ENCODE results near the gene SMG6. TPM values are rescaled to one million over a fixed set of nuclear protein-coding genes. Genes with fewer than 3 reads are reported as not detected.

Gene SMG6
- total and polyA plus RNA-seq, 2 of the 8 experiments (the other 6 are each of a cell fraction or from before 2014, with no cell fraction given): 18.5 to 25.2 TPM

DNA sequence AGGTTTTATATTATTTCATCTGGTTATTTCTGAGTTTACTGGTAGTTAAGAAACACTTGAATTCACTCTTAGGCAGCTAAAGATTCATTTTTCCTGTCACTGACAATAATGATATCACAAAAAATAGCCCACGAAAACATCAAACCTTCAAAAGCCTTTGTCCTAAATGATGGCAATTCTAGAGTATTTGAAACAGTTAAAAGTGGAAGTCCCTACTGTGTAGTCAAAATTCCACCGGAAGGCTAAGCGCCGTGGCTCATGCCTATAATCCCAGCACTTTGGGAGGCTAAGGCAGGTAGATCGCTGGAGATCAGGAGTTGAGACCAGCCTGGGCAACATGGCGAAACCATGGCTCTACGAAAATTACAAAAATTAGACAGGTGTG lies 145.2 kb downstream of the SMG6 start:
- WGBS, 2 experiments (ENCODE audit: extremely low coverage in 1 of 2, insufficient coverage in 1 of 2, insufficient read length in 1 of 2, insufficient replicate concordance in 2 of 2, low coverage in 1 of 2, low lambda C conversion rate in 2 of 2, missing lambda C conversion rate in 1 of 2): 92% methylated on average over 7 of the region's 7 CpGs; no CpG with 5 or more reads in 1 of the 2 experiments
- H3K36me3 ChIP-seq (ENCODE audit: control insufficient read depth in 2 of 4, insufficient read depth in 4 of 4, low read length in 3 of 4): no peaks in the 10 kb centered on the region
- no peak overlapping the region for H3K18ac ChIP-seq (ENCODE audit: extremely low read depth, low read length)
- H3K4me3 ChIP-seq (ENCODE audit: extremely low read depth in 1 of 4, insufficient read depth in 2 of 4, low read depth in 3 of 4, low read length in 4 of 4): no peak overlapping the region
- no peak overlapping the region for H2BK120ac ChIP-seq (replicated peaks; ENCODE audit: low read depth, low read length)
- no peaks in the 10 kb centered on the region for H3K27me3 ChIP-seq (replicated peaks in 1 of 4; ENCODE audit: control insufficient read depth in 3 of 4, extremely low read depth in 1 of 4, insufficient read depth in 3 of 4, low read length in 3 of 4)
- H3K9me3 ChIP-seq (ENCODE audit: insufficient read depth in 2 of 2, low read depth in 1 of 2, low read length in 1 of 2): no peaks in the 10 kb centered on the region
- H3K23ac ChIP-seq (ENCODE audit: insufficient read length): no peak overlapping the region
- no peak overlapping the region for H3K14ac ChIP-seq (ENCODE audit: insufficient read length)
- ChIA-PET CTCF (ENCODE audit: partially characterized antibody) (interaction anchor here (0.6 to 1.9 kb wide), 3 partner anchors 36 to 104 kb away, joined by 3 to 5 read pairs (median 3); no protein-coding TSS in a partner anchor), POLR2A (ENCODE audit: partially characterized antibody) (interaction anchor here (0.6 kb wide), 1 partner anchor 1685 kb away, joined by 3 read pairs; no protein-coding TSS in a partner anchor)
- H2BK5ac ChIP-seq (ENCODE audit: low read depth, low read length): no peak overlapping the region
- no peak overlapping the region for H2BK15ac ChIP-seq (ENCODE audit: low read length)
- no peak overlapping the region for H4K5ac ChIP-seq (ENCODE audit: insufficient read length, low read depth, low read length)
- no peaks in the 10 kb centered on the region for H3K4me1 ChIP-seq (replicated peaks in 1 of 4; ENCODE audit: control insufficient read depth in 3 of 4, insufficient read depth in 4 of 4, low read length in 3 of 4)
- H3K79me1 ChIP-seq (ENCODE audit: low read depth, low read length): no peaks in the 10 kb centered on the region
- no peaks in the 10 kb centered on the region for H3K79me2 ChIP-seq (ENCODE audit: control insufficient read depth in 1 of 2, insufficient read depth in 2 of 2, low read length in 2 of 2)
- no peak overlapping the region for H4K91ac ChIP-seq (replicated peaks; ENCODE audit: insufficient read length, low read length)
- H2BK20ac ChIP-seq (ENCODE audit: low read length): no peak overlapping the region
- no peak overlapping the region for H4K8ac ChIP-seq (ENCODE audit: extremely low read depth, insufficient read depth, low read length)
- FAIRE-seq (no peak), DNase-seq (ENCODE audit: low read depth in 1 of 2, low spot score in 2 of 2) (no peak)
- H3K27ac ChIP-seq (ENCODE audit: low read depth, low read length): no peak overlapping the region
- H3K9ac ChIP-seq (replicated peaks in 1 of 4; ENCODE audit: extremely low read depth in 1 of 4, low read depth in 3 of 4, low read length in 3 of 4): no peak overlapping the region
- no peak overlapping the region for H3K4me2 ChIP-seq (ENCODE audit: insufficient read depth in 1 of 2, low read depth in 2 of 2, low read length in 2 of 2)
- no peak overlapping the region for H3K56ac ChIP-seq (replicated peaks; ENCODE audit: insufficient read length, low read depth, low read length)
- no peaks in the 10 kb centered on the region for H4K20me1 ChIP-seq (replicated peaks in 1 of 2; ENCODE audit: control insufficient read depth in 1 of 2, insufficient read depth in 2 of 2, low read length in 2 of 2)
- H2AFZ ChIP-seq (ENCODE audit: low read length): no peak overlapping the region
- no peaks in the 10 kb centered on the region for H3K23me2 ChIP-seq (ENCODE audit: low read depth, low read length)
- H2BK12ac ChIP-seq (ENCODE audit: low read depth, low read length): no peak overlapping the region
- TF ChIP-seq, protein P1, sequence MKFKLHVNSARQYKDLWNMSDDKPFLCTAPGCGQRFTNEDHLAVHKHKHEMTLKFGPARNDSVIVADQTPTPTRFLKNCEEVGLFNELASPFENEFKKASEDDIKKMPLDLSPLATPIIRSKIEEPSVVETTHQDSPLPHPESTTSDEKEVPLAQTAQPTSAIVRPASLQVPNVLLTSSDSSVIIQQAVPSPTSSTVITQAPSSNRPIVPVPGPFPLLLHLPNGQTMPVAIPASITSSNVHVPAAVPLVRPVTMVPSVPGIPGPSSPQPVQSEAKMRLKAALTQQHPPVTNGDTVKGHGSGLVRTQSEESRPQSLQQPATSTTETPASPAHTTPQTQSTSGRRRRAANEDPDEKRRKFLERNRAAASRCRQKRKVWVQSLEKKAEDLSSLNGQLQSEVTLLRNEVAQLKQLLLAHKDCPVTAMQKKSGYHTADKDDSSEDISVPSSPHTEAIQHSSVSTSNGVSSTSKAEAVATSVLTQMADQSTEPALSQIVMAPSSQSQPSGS (IDR thresholded peaks at IDR 0.05; ENCODE audit: low read length): no peak
- no peak for TF ChIP-seq CREB1 (IDR thresholded peaks at IDR 0.05)
- TF ChIP-seq TBP (IDR thresholded peaks at IDR 0.05; ENCODE audit: low read depth, low read length): no peak
- TF ChIP-seq SIX5 (IDR thresholded peaks at IDR 0.05; ENCODE audit: low read depth, low read length): no peak
- no peak for TF ChIP-seq SP4 (IDR thresholded peaks at IDR 0.05; ENCODE audit: low read length)
- no peak for TF ChIP-seq SIRT6 (IDR thresholded peaks at IDR 0.05; ENCODE audit: low read length)
- no peak for TF ChIP-seq CTBP2 (IDR thresholded peaks at IDR 0.05; ENCODE audit: borderline replicate concordance, insufficient read depth, insufficient read length, low read length)
- TF ChIP-seq JUN (IDR thresholded peaks at IDR 0.05; ENCODE audit: low read depth, low read length): no peak
- no peak for TF ChIP-seq TEAD4 (IDR thresholded peaks at IDR 0.05; ENCODE audit: low read depth, low read length)
- no peak overlapping the region for H2AK5ac ChIP-seq (ENCODE audit: low read depth, low read length)
- H3K4ac ChIP-seq (replicated peaks; ENCODE audit: insufficient read length, low read depth, low read length): no peak overlapping the region
